ENCODE measurements around the gene ST3GAL4. TPM values are rescaled to one million over a fixed set of nuclear protein-coding genes. Genes with fewer than 3 reads are reported as not detected.

Gene ST3GAL4
- total and polyA plus RNA-seq, 9 of the 15 experiments (the other 6 are each of a cell fraction or from before 2014, with no cell fraction given), result 0.27 to 22.9 (median 10.5) TPM

- TF ChIP-seq MIER1 (IDR thresholded peaks at IDR 0.05; ENCODE audit: low read depth) (peak; percentile 81), AFF1 (IDR thresholded peaks at IDR 0.05; ENCODE audit: low read depth in 1 of 2, partially characterized antibody in 2 of 2) (peak; percentile 31 to 53), ATF4 (CRISPR knock-in tag; IDR thresholded peaks at IDR 0.05) (no peak), ZNF3 (CRISPR knock-in tag; IDR thresholded peaks at IDR 0.05) (no peak), NUFIP1 (IDR thresholded peaks at IDR 0.05; ENCODE audit: partially characterized antibody) (peak; percentile 88), SMAD4 (CRISPR knock-in tag; conservative IDR thresholded peaks at IDR 0.05) (peak; percentile 64), MYC (IDR thresholded peaks at IDR 0.05; ENCODE audit: low read depth, low read length) (peak; percentile 72), MYC (CRISPR knock-in tag; IDR thresholded peaks at IDR 0.05; ENCODE audit: borderline replicate concordance, low read depth) (no peak), XRCC3 (IDR thresholded peaks at IDR 0.05) (no peak), L3MBTL2 (IDR thresholded peaks at IDR 0.05) (peak; percentile 94), ZNF175 (CRISPR knock-in tag; IDR thresholded peaks at IDR 0.05; ENCODE audit: low read depth) (0 out of 2 replicates have a peak, but pooled peaks have one; percentile 52), PRDM10 (IDR thresholded peaks at IDR 0.05; ENCODE audit: partially characterized antibody) (peak; percentile 11), JUND (IDR thresholded peaks at IDR 0.05; ENCODE audit: borderline replicate concordance, low read depth, low read length) (peak; percentile 70; the same call in 1 of the 2 replicates), JUND (tag; IDR thresholded peaks at IDR 0.05; ENCODE audit: borderline replicate concordance, low read depth, low read length) (peak; percentile 77; the same call in 2 of the 3 replicates), NFE2 (IDR thresholded peaks at IDR 0.05; ENCODE audit: low read depth) (peak; percentile 98), MAZ (CRISPR knock-in tag; conservative IDR thresholded peaks at IDR 0.05 in 1 of 2, IDR thresholded peaks at IDR 0.05 in 1 of 2) (peak; percentile 19 to 64; a peak in 2 of 4 replicates), RNF2 (IDR thresholded peaks at IDR 0.05) (peak; percentile 86), SMARCE1 (IDR thresholded peaks at IDR 0.05) (peak; percentile 80), NBN (IDR thresholded peaks at IDR 0.05; ENCODE audit: low read depth) (peak; percentile 81), GATAD2A (IDR thresholded peaks at IDR 0.05) (peak; percentile 83; the same call in 1 of the 2 replicates)
Observed at GRCh38 chr11:126352934-126353801, 2.3 kb upstream of the ST3GAL4 start (continued).

Data from K562 (cell line).